Mucosa of stomach (tissue), 1 donor: ENCODE measurements around the gene TIA1.
A peak's percentile ranks its signal among the peaks of the same experiment; 100 is the strongest.
"Not testable (repeated sequence)": the region's sequence is repeated elsewhere in the genome, so short reads cannot be mapped to it uniquely, and the experiment has no call there.

Experiments
- H3K27me3 ChIP-seq: one replicate; pipeline ENCODE4 v1.7.0; 2013; ENCODE audit warnings: mild to moderate bottlenecking, low read length; ENCODE audit not compliant: control insufficient read depth, insufficient read depth
- H3K36me3 ChIP-seq: one replicate; pipeline ENCODE4 v1.7.0; 2013; ENCODE audit warnings: low read length; ENCODE audit not compliant: control insufficient read depth, insufficient read depth
- H3K4me1 ChIP-seq: one replicate; pipeline ENCODE4 v1.7.0; 2013; ENCODE audit warnings: mild to moderate bottlenecking, low read length; ENCODE audit not compliant: control insufficient read depth, insufficient read depth
- H3K4me3 ChIP-seq: one replicate; pipeline ENCODE4 v1.7.0; 2013; ENCODE audit warnings: low read length
- H3K9ac ChIP-seq: one replicate; pipeline ENCODE4 v1.7.0; 2013; ENCODE audit warnings: mild to moderate bottlenecking, low read length, moderate library complexity
- H3K9me3 ChIP-seq: one replicate; pipeline ENCODE4 v1.7.0; 2013; ENCODE audit warnings: mild to moderate bottlenecking, low read length, moderate library complexity; ENCODE audit not compliant: control insufficient read depth
- donor health status: Pancreatic carcinoma.

The TIA1 gene

DNA sequence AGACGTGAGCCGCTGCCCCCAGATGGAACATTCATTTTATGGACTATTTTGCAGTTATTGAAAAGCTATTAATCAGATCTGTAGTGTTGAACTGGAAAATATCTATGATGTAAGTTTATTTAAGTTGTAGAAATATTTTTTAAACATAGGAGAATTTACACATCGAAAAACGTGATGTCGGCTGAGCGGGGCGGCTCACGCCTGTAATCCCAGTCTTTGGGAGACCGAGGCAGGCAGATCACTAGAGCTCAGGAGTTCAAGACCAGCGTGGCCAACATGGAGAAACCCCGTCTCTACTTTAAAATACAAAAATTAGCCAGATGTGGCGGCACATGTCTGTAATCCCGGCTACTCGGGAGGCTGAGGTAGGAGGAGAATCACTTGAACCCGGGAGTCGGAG lies 2.0 kb upstream of the TIA1 start:
- no peaks in the 10 kb centered on the region for H3K27me3 ChIP-seq
- H3K36me3 ChIP-seq: no peaks in the 10 kb centered on the region
- H3K9me3 ChIP-seq: no peaks in the 10 kb centered on the region
- H3K9ac ChIP-seq: no peak overlapping the region
- no peak overlapping the region for H3K4me3 ChIP-seq
- H3K4me1 ChIP-seq: peaks cover 8% of the 10 kb centered on the region

GRCh38 chr2:70247364-70248180 lies 856 bp downstream of the TIA1 start:
- Histone ChIP-seq H3K36me3 (no peaks in the 10 kb centered on the region), H3K9me3 (no peaks in the 10 kb centered on the region), H3K4me1 (peaks cover 11% of the 10 kb centered on the region), H3K9ac (peak overlapping the region; percentile 93), H3K4me3 (peak overlapping the region; percentile 75), H3K27me3 (no peaks in the 10 kb centered on the region)

- no peak overlapping the region for H3K4me3 ChIP-seq
- H3K36me3 ChIP-seq: no peaks in the 10 kb centered on the region
- H3K9me3 ChIP-seq: no peaks in the 10 kb centered on the region
- H3K9ac ChIP-seq: no peak overlapping the region
- H3K27me3 ChIP-seq: no peaks in the 10 kb centered on the region
- peaks cover 11% of the 10 kb centered on the region for H3K4me1 ChIP-seq
Observed at GRCh38 chr2:70243806-70244584, 4.4 kb downstream of the TIA1 start.

DNA sequence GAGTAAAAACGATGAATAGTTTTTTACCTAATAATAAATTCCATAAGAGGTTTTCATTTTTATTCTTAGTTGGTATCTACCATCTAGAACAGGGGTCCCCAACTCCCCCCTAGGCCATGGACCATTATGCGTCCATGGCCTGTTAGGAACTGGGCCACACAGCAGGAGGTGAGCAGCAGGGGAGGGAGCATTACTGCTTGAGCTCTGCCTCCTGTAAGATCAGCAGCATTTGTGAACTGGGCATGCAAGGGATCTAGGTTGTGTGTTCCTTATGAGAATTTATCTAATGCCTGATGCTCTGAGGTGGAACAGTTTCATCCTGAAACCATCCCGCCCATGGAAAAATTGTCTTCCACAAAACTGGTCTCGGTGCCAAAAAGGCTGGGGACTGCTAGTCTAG lies 5.9 kb downstream of the TIA1 start:
- Histone ChIP-seq H3K9ac (no peak overlapping the region), H3K27me3 (no peaks in the 10 kb centered on the region), H3K9me3 (no peaks in the 10 kb centered on the region), H3K4me3 (no peak overlapping the region), H3K36me3 (no peaks in the 10 kb centered on the region), H3K4me1 (peaks cover 11% of the 10 kb centered on the region)

DNA sequence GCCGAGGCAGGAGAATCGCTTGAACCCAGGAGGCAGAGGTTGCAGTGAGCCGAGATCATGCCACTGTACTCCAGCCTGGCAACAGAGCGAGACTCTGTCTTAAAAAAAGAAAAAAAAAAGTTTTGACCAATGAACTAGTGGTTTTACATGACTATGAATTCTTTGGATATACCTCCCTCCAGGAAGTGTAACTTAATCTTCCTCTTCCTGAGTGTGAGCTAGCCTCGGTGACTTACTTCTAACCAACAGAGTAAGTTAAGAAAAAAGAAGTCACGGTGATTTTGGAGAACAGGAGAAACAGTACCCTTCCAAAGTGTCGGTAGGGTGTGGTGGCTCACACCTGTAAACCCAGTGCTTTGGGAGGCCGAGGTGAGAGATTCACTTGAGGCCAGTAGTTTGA lies 7.1 kb downstream of the TIA1 start:
- peaks cover 9% of the 10 kb centered on the region for H3K4me1 ChIP-seq
- no peaks in the 10 kb centered on the region for H3K27me3 ChIP-seq
- H3K36me3 ChIP-seq: no peaks in the 10 kb centered on the region
- no peaks in the 10 kb centered on the region for H3K9me3 ChIP-seq
- no peak overlapping the region for H3K9ac ChIP-seq
- H3K4me3 ChIP-seq: no peak overlapping the region

DNA sequence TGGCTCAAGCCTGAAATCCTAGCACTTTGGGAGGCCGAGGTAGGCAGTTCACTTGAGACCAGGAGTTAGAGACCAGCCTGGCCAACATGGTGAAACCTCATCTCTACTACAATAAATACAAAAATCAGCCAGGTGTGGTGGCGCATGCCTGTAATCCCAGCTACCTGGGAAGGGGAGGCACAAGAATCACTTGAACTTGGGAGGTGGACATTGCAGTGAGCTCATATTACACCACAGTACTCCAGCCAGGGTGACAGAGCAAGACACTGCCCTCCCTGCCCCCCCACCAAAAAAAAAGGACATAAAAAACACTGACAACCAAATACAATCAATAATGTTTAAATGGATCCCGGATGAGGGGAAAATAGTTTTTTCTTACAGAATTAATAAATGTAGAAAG lies 7.8 kb downstream of the TIA1 start:
- H3K9me3 ChIP-seq: no peaks in the 10 kb centered on the region
- H3K27me3 ChIP-seq: no peaks in the 10 kb centered on the region
- H3K9ac ChIP-seq: no peak overlapping the region
- H3K4me3 ChIP-seq: no peak overlapping the region
- peaks cover 4% of the 10 kb centered on the region for H3K4me1 ChIP-seq
- no peaks in the 10 kb centered on the region for H3K36me3 ChIP-seq

- H3K9ac ChIP-seq: no peak overlapping the region
- no peaks in the 10 kb centered on the region for H3K4me1 ChIP-seq
- H3K4me3 ChIP-seq: no peak overlapping the region
- H3K27me3 ChIP-seq: no peaks in the 10 kb centered on the region
- no peaks in the 10 kb centered on the region for H3K9me3 ChIP-seq
- no peaks in the 10 kb centered on the region for H3K36me3 ChIP-seq
Observed at GRCh38 chr2:70233926-70234325, 14.5 kb downstream of the TIA1 start.

DNA sequence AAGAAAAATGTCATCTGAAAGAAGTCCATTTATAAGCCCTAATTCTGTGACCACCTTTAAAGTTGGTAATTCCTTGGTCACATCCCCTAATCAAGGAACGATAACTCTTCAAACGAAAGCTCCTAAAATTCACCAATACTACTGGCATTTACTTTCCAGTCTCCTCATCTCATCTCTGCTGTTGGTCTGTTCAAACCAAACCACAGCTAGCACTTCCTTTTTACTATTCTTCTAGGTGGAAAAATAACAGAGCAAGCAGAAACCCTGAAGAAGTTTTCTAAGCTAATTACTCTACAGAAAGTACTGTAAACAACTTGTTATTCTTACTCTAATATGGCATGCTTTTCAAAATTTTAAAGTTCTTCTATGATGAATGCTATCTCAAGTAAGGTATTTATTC lies 21.6 kb downstream of the TIA1 start:
- H3K27me3 ChIP-seq: no peaks in the 10 kb centered on the region
- H3K9ac ChIP-seq: no peak overlapping the region
- H3K9me3 ChIP-seq: no peaks in the 10 kb centered on the region
- H3K4me1 ChIP-seq: no peaks in the 10 kb centered on the region
- peaks cover 5% of the 10 kb centered on the region for H3K36me3 ChIP-seq
- no peak overlapping the region for H3K4me3 ChIP-seq

DNA sequence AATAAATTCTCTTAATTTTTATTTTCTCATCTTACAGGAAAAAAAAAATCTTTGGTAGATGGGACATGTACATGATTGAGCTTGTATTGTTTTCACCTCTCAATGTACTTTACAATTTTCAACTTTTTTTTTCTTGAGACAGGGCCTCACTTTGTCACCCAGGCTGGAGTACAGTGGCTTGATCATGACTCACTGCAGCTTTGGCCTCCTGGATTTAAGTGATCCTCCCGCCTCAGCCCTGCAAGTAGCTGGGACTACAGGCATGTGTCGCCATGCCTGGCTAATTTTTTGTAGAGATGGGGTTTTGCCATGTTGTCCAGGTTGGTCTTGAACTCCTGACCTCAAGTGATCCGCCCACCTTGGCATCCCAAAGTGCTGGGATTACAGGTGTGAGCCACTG lies 25.1 kb downstream of the TIA1 start:
- not testable (repeated sequence) for H3K27me3 ChIP-seq, H3K9ac ChIP-seq, H3K36me3 ChIP-seq, H3K9me3 ChIP-seq, H3K4me3 ChIP-seq, H3K4me1 ChIP-seq

DNA sequence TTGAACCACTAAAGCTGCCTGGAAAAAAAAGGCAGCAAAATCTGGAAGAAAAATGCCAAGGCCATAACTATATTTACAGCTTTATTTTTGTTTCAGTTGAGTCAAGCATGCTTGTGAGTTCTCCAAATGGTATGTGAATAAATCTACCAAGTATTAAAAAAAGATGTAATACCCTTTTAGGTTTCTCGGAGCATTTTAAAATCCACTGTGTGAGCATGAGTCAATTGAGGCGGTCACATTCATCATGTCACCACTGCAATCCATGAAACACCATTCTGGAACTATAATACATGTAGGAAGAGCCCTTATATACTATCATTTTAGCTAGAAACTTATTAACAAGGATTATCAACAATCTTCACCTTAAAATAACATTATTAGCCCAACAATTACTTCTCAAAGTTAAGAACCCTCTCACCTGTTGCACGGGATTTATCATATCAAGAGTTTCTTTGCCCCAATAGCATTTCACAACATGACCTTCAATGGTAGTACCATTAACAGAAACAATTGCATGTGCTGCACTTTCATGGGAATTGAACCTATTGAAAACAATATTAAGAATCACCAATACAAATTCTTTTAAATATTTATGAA lies 33.4 kb downstream of the TIA1 start:
- H3K36me3 ChIP-seq: no peaks in the 10 kb centered on the region
- H3K9ac ChIP-seq: no peak overlapping the region
- H3K4me1 ChIP-seq: peaks cover 6% of the 10 kb centered on the region
- no peak overlapping the region for H3K4me3 ChIP-seq
- H3K27me3 ChIP-seq: no peaks in the 10 kb centered on the region
- H3K9me3 ChIP-seq: no peaks in the 10 kb centered on the region

- no peaks in the 10 kb centered on the region for H3K36me3 ChIP-seq
- H3K27me3 ChIP-seq: no peaks in the 10 kb centered on the region
Observed at GRCh38 chr2:70214365-70214764, 34.1 kb downstream of the TIA1 start.

DNA sequence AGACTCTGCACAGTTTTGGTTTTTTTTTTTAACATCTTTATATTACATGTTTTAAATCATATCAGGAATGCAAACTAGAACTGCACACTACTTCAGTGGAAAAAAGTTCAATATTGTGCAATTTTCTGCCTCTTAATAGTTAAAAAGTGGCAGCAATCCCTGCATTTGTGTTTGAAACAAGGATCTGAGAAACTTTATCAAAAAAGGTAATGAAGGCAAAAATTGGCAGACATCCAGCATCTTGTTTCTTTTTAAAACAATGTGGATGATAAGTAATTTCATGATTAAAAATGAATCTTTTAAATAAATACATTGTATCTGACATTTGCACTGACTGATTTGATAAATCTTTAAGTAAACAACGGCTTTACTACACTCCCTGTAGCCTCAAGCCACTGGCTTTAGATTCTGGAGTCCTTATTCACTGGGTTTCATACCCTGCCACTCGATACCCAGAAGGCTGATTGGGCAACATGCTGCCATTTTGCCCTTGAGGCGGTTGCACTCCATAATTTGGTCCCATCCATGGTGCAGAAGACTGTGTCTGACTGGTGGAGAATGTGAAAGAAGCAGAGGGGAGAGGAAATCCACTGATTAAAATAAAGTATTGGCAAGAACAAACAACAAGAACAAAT lies 36.0 kb downstream of the TIA1 start:
- Histone ChIP-seq H3K9ac (no peak overlapping the region), H3K4me1 (peaks cover 6% of the 10 kb centered on the region), H3K4me3 (no peak overlapping the region), H3K27me3 (no peaks in the 10 kb centered on the region), H3K36me3 (no peaks in the 10 kb centered on the region), H3K9me3 (no peaks in the 10 kb centered on the region)

More at GRCh38 chr2:70214365-70214764, 34.1 kb downstream of the TIA1 start:
- Histone ChIP-seq H3K4me1 (peaks cover 6% of the 10 kb centered on the region), H3K9ac (no peak overlapping the region), H3K9me3 (no peaks in the 10 kb centered on the region), H3K4me3 (no peak overlapping the region)
